Transverse colon (tissue), 4 donors: Measurements from ENCODE around the gene USP14.

Experiments
- POLR2A ChIP-seq: fragments of 450-650 bp; IDR thresholded peaks from one replicate; pipeline ENCODE4 v1.6.1; 2016; ENCODE audit warnings: antibody characterized with exemption, mild to moderate bottlenecking, moderate library complexity
- POLR2AphosphoS5 ChIP-seq, 3 donors: sonication (generic); formaldehyde crosslinking; IDR thresholded peaks; one replicate each; pipeline ENCODE4 v1.6.1; 2016; ENCODE audit warnings: antibody characterized with exemption in 3 of 3
- TF ChIP-seq, protein P1 (sequence below), 5 experiments: fragments of 200-600 bp in 3 of 5; fragments of 450-650 bp in 2 of 5; sonication (generic) in 3 of 5; IDR thresholded peaks; 1 replicate in 2 of 5; 2 replicates in 3 of 5; pipeline ENCODE4 v1.5.1; 2016 to 2017; ENCODE audit warnings: antibody characterized with exemption in 5 of 5, inconsistent platforms in 3 of 5, mild to moderate bottlenecking in 2 of 5, moderate library complexity in 1 of 5

DNA sequence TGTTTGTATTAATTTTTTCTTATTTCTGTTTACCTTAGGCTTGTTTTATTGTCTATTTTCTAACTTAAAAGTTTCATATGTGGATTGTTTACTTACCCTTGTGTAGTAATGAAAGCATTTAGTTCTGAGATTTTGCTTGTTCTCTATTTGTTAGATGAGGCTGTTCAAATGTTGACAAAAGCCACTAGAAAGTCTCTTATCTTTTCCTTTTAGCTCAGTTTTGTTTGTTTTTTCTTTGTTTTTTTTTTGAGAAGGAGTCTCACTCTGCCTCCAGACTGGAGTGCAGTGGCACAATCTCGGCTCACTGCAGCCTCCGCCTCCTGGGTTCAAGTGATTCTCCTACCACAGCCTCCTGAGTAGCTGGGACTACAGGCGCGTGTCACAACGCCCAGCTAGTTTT, 30.9 kb downstream of the USP14 start:
- TF ChIP-seq, protein P1, sequence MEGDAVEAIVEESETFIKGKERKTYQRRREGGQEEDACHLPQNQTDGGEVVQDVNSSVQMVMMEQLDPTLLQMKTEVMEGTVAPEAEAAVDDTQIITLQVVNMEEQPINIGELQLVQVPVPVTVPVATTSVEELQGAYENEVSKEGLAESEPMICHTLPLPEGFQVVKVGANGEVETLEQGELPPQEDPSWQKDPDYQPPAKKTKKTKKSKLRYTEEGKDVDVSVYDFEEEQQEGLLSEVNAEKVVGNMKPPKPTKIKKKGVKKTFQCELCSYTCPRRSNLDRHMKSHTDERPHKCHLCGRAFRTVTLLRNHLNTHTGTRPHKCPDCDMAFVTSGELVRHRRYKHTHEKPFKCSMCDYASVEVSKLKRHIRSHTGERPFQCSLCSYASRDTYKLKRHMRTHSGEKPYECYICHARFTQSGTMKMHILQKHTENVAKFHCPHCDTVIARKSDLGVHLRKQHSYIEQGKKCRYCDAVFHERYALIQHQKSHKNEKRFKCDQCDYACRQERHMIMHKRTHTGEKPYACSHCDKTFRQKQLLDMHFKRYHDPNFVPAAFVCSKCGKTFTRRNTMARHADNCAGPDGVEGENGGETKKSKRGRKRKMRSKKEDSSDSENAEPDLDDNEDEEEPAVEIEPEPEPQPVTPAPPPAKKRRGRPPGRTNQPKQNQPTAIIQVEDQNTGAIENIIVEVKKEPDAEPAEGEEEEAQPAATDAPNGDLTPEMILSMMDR (IDR thresholded peaks at IDR 0.05): no peak
- TF ChIP-seq POLR2AphosphoS5 (IDR thresholded peaks at IDR 0.05) (no peak), POLR2A (no peak)
